ENCODE data around the gene DGKQ.

DNA sequence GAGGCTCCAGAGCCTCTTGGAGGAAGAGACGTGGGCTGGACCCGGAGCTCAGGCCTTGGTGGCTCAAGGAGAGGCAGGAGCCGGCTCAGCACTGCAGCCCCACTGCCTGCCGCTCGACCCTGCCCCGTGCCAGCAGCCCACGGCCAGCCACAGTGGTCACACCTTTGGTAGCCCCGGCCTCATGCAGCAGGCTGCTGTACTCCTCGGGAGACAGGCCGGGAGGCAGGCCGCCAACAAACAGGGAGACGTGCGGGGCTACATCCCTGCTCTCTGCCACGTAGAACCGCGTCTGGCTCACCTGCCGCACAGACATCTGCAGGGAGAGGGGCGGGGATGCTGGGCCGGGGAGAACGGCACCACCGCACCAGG lies 7.6 kb downstream of the DGKQ start:
- TF ChIP-seq, protein P1, sequence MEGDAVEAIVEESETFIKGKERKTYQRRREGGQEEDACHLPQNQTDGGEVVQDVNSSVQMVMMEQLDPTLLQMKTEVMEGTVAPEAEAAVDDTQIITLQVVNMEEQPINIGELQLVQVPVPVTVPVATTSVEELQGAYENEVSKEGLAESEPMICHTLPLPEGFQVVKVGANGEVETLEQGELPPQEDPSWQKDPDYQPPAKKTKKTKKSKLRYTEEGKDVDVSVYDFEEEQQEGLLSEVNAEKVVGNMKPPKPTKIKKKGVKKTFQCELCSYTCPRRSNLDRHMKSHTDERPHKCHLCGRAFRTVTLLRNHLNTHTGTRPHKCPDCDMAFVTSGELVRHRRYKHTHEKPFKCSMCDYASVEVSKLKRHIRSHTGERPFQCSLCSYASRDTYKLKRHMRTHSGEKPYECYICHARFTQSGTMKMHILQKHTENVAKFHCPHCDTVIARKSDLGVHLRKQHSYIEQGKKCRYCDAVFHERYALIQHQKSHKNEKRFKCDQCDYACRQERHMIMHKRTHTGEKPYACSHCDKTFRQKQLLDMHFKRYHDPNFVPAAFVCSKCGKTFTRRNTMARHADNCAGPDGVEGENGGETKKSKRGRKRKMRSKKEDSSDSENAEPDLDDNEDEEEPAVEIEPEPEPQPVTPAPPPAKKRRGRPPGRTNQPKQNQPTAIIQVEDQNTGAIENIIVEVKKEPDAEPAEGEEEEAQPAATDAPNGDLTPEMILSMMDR (IDR thresholded peaks at IDR 0.05): no peak
- no peak for TF ChIP-seq EZH2phosphoT487 (IDR thresholded peaks at IDR 0.05)
